ENCODE measurements around the gene SEC63.

DNA sequence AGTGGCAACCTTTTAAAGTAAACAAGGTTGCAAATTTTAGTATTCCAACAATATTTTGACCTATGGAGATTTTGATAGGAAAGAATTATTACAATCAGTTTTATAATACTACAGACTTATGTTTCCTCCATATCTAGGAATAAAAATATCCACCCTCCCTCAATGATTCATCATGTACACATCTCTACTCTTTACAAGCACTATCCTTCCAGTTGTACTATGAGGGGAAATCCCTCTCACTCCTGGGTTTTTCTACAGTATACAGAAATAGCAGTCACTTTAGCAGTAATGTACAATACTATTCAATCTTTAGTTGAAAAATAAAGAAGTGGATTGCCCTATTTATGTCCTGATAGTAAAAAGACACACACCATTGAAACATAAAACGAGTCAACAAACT, 87.6 kb downstream of the SEC63 start:
- TF ChIP-seq FOXM1 (IDR thresholded peaks at IDR 0.05; ENCODE audit: borderline replicate concordance) (no peak), FOXK2 (IDR thresholded peaks at IDR 0.05) (no peak), FOXA1 (IDR thresholded peaks at IDR 0.05) (no peak), ARNT (IDR thresholded peaks at IDR 0.05) (no peak), SP1 (IDR thresholded peaks at IDR 0.05) (no peak), SUZ12 (IDR thresholded peaks at IDR 0.05) (no peak), NFRKB (IDR thresholded peaks at IDR 0.05) (no peak), HDGF (IDR thresholded peaks at IDR 0.05; ENCODE audit: borderline replicate concordance) (no peak), BHLHE40 (IDR thresholded peaks at IDR 0.05; ENCODE audit: borderline replicate concordance) (no peak), ELF4 (IDR thresholded peaks at IDR 0.05) (no peak), LEF1 (IDR thresholded peaks at IDR 0.05; ENCODE audit: borderline replicate concordance) (no peak), TARDBP (IDR thresholded peaks at IDR 0.05) (no peak), CTBP1 (IDR thresholded peaks at IDR 0.05; ENCODE audit: borderline replicate concordance) (no peak)
- TF ChIP-seq, protein P1, sequence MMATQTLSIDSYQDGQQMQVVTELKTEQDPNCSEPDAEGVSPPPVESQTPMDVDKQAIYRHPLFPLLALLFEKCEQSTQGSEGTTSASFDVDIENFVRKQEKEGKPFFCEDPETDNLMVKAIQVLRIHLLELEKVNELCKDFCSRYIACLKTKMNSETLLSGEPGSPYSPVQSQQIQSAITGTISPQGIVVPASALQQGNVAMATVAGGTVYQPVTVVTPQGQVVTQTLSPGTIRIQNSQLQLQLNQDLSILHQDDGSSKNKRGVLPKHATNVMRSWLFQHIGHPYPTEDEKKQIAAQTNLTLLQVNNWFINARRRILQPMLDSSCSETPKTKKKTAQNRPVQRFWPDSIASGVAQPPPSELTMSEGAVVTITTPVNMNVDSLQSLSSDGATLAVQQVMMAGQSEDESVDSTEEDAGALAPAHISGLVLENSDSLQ (IDR thresholded peaks at IDR 0.05), result no peak
